DND-41 (cell line): ENCODE measurements around the gene THSD4.

Experiments
- CTCF ChIP-seq: IDR thresholded peaks from 2 replicates; pipeline ENCODE4 v1.5.1; 2012; ENCODE audit warnings: borderline replicate concordance, low read length, moderate library complexity, mild to moderate bottlenecking; ENCODE audit not compliant: poor library complexity, severe bottlenecking; ENCODE audit errors: extremely low read depth
- EZH2 ChIP-seq: IDR thresholded peaks from 3 replicates; pipeline ENCODE4 v1.6.1; 2012; ENCODE audit warnings: borderline replicate concordance, low read depth, mild to moderate bottlenecking, moderate library complexity, low read length, inconsistent platforms; ENCODE audit not compliant: severe bottlenecking

- TF ChIP-seq CTCF: no peak
- TF ChIP-seq EZH2: no peak
These were observed 16.4 kb upstream of the THSD4 start for GRCh38 chr15:71098920-71099319.
